Kidney (tissue), 14 donors: ENCODE results near the gene IRX4. TPM values are rescaled to one million over a fixed set of nuclear protein-coding genes. Genes with fewer than 3 reads are reported as not detected.

ENCODE experiments used
- DNase-seq, 5 donors: peaks; one replicate each; pipeline ENCODE4 v3.0.0-alpha.2; 2013 to 2020
- FAIRE-seq: peaks from 2 replicates; lab custom pipeline; 2012; peaks lifted over from hg19 to GRCh38; lab: Jason Lieb, UNC
- H3K27ac ChIP-seq, 2 donors: one replicate each; pipeline ENCODE4 v1.7.0; 2013; ENCODE audit warnings: low read depth in 2 of 2, low read length in 2 of 2, inconsistent platforms in 1 of 2
- H3K27me3 ChIP-seq: one replicate; pipeline ENCODE4 v1.7.1; 2013; ENCODE audit warnings: low read length, inconsistent platforms; ENCODE audit not compliant: control insufficient read depth, insufficient read depth
- H3K36me3 ChIP-seq, 3 donors: one replicate each; pipeline versions ENCODE4 v1.7.0 to v1.7.1; 2013; ENCODE audit warnings: low read length in 3 of 3, control low read depth in 1 of 3, inconsistent platforms in 1 of 3; ENCODE audit not compliant: insufficient read depth in 3 of 3, control insufficient read depth in 2 of 3
- H3K4me1 ChIP-seq, 3 donors: one replicate each; pipeline versions ENCODE4 v1.7.0 to v1.7.1; 2013; ENCODE audit warnings: low read length in 3 of 3, inconsistent platforms in 1 of 3, low read depth in 1 of 3; ENCODE audit not compliant: control insufficient read depth in 2 of 3, insufficient read depth in 2 of 3
- H3K4me3 ChIP-seq, 3 donors: one replicate each; pipeline versions ENCODE4 v1.7.0 to v1.8.1; 2013; ENCODE audit warnings: low read length in 3 of 3, control low read depth in 1 of 3, inconsistent platforms in 1 of 3
- H3K9ac ChIP-seq, 3 donors: one replicate each; pipeline versions ENCODE4 v1.7.0 to v1.7.1; 2013; ENCODE audit warnings: low read length in 3 of 3, control low read depth in 1 of 3, inconsistent platforms in 1 of 3
- H3K9me3 ChIP-seq, 3 donors: one replicate each; pipeline versions ENCODE4 v1.7.0 to v1.7.1; 2013; ENCODE audit warnings: low read length in 3 of 3, control low read depth in 1 of 3, inconsistent platforms in 1 of 3; ENCODE audit not compliant: control insufficient read depth in 2 of 3, insufficient read depth in 1 of 3
- intact Hi-C: fragments of 100-400 bp; cut with DNase I; formaldehyde crosslinking; loops from one replicate; pipeline ENCODE4 v1.11.1; 2022
- polyA plus RNA-seq: library from polyadenylated mRNA; stranded (reverse); fragments of 350-450 nt; fragmentation: Illumina TruSeq; extraction: RNeasy Lipid Tissue Mini Kit (QIAGEN cat#74804); gene quantifications from one replicate; pipeline ENCODE4 v1.2.3, GENCODE V29; 2014; ENCODE audit warnings: low read depth, low replicate concordance; ENCODE audit not compliant: insufficient read depth
- total RNA-seq: library from RNA; stranded (reverse); fragmentation: NEBNext Ultra II Directional; extraction: Animal tissue kit (Norgen Biotek cat#: 25700); gene quantifications from one replicate; pipeline ENCODE4 v1.2.1, GENCODE V29; 2021
- TF ChIP-seq, protein P1 (sequence below): IDR thresholded peaks from 3 replicates; pipeline ENCODE4 v1.5.1; 2012; ENCODE audit warnings: mild to moderate bottlenecking, moderate library complexity, borderline replicate concordance; ENCODE audit not compliant: insufficient read depth; ENCODE audit errors: extremely low read depth
- donor health status: control.
- donor health status: control.
- donor health status: control.
- donor health status: control.
- donor health status: control.
- donor health status: DM: yes; HTN: yes; CAD: no.
- donor health status: Normal renal cell carcinoma (clear cell type).

IRX4 gene
- total and polyA plus RNA-seq, 2 donors from 2014 or later, result not detected

GRCh38 chr5:1840741-1841521, 41.8 kb downstream of the IRX4 start:
- Histone ChIP-seq H3K27me3 (peaks cover 2% of the 10 kb centered on the region), H3K36me3 (no peaks in the 10 kb centered on the region), H3K4me1 (no peaks in the 10 kb centered on the region), H3K9ac (no peak overlapping the region), H3K4me3 (no peak overlapping the region), H3K9me3 (no peaks in the 10 kb centered on the region), H3K27ac (no peak overlapping the region)
- peak; percentile 54 to 69 (median 62) for DNase-seq
- intact Hi-C loops, result no loop called here
- TF ChIP-seq, protein P1, sequence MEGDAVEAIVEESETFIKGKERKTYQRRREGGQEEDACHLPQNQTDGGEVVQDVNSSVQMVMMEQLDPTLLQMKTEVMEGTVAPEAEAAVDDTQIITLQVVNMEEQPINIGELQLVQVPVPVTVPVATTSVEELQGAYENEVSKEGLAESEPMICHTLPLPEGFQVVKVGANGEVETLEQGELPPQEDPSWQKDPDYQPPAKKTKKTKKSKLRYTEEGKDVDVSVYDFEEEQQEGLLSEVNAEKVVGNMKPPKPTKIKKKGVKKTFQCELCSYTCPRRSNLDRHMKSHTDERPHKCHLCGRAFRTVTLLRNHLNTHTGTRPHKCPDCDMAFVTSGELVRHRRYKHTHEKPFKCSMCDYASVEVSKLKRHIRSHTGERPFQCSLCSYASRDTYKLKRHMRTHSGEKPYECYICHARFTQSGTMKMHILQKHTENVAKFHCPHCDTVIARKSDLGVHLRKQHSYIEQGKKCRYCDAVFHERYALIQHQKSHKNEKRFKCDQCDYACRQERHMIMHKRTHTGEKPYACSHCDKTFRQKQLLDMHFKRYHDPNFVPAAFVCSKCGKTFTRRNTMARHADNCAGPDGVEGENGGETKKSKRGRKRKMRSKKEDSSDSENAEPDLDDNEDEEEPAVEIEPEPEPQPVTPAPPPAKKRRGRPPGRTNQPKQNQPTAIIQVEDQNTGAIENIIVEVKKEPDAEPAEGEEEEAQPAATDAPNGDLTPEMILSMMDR, result no peak
- FAIRE-seq, result no peak

DNA sequence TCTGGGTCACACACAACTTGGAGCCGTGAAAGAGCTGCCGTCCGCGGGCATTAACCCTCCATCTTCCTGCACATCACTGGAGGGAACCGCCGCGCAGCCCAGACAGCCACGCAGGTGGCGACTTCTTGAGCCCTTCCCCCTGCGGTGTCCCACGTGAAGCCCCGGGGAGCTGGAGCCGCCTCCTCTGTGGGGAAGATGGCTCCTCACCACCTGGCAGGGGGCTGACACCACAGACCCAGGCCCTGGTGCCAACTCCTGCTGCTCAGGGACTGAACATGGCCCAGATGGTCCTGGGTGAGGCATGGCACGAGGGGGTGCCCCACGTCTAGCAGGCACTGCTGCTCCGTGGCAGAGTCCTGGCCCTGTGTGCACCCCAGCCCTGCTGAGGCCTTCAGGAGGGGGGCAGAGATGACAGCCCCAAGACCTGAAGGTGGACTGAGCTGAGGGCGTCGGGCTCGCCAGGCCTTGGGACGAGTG, 42.6 kb downstream of the IRX4 start:
- H3K27me3 ChIP-seq, result peaks cover 2% of the 10 kb centered on the region
- no peak overlapping the region for H3K4me3 ChIP-seq
- FAIRE-seq, result no peak
- H3K36me3 ChIP-seq, result no peaks in the 10 kb centered on the region
- no peak overlapping the region for H3K9ac ChIP-seq
- intact Hi-C loops, result no loop called here
- peak in 2 of 5 donors; percentile 30 to 66 for DNase-seq
- H3K9me3 ChIP-seq, result no peaks in the 10 kb centered on the region
- TF ChIP-seq, protein P1, result no peak
- no peak overlapping the region for H3K27ac ChIP-seq
- H3K4me1 ChIP-seq, result no peaks in the 10 kb centered on the region

DNA sequence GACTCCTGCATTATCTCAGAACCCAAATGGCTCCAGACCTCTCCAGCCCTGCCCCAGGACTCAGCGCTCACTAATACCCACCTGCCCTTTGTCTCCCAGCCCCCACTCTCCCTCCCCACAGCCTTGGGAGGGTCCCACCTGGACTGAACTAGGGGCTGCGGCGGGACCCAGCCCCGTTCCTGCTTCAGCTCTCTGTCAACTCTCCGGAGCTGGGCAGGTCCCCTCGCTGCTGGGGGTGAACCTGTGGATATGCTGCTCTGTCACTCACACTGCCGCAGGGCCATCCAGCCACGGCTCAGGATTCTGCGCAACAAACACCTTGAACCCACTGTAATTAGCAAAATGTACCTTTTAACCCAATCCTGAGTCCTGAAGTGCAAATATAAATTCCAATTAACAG, 44.7 kb downstream of the IRX4 start:
- H3K4me3 ChIP-seq, result no peak overlapping the region
- FAIRE-seq (no peak), DNase-seq (peak in 2 of 5 donors; percentile 12 to 49)
- TF ChIP-seq, protein P1, result no peak
- H3K9me3 ChIP-seq, result no peaks in the 10 kb centered on the region
- no peaks in the 10 kb centered on the region for H3K4me1 ChIP-seq
- peaks cover 2% of the 10 kb centered on the region for H3K27me3 ChIP-seq
- intact Hi-C loops, result no loop called here
- H3K36me3 ChIP-seq, result no peaks in the 10 kb centered on the region
- H3K27ac ChIP-seq, result no peak overlapping the region
- H3K9ac ChIP-seq, result no peak overlapping the region
